Measurements from ENCODE around the gene TP53I11. TPM values are rescaled to one million over a fixed set of nuclear protein-coding genes. Genes with fewer than 3 reads are reported as not detected.
A peak's percentile ranks its signal among the peaks of the same experiment; 100 is the strongest.

The TP53I11 gene
- total RNA-seq, 1 donor from 2014 or later: 149 TPM

GRCh38 chr11:44926036-44926435, 24.6 kb downstream of the TP53I11 start:
- Mint-ChIP-seq H3K27ac (ENCODE audit: unreplicated experiment) (peak overlapping the region; percentile 87), H3K36me3 (ENCODE audit: low read depth, unreplicated experiment) (peaks cover 33% of the 10 kb centered on the region), H3K27me3 (ENCODE audit: unreplicated experiment) (peaks cover 72% of the 10 kb centered on the region), H3K4me1 (ENCODE audit: unreplicated experiment) (peaks cover 19% of the 10 kb centered on the region), H3K9me3 (ENCODE audit: unreplicated experiment) (no peaks in the 10 kb centered on the region), H3K4me3 (ENCODE audit: unreplicated experiment) (peak overlapping the region; percentile 73)
- TF ChIP-seq CTCF (IDR thresholded peaks at IDR 0.05; ENCODE audit: unreplicated experiment): no peak
- DNase-seq (ENCODE audit: low spot score): no peak

- Mint-ChIP-seq H3K27ac (ENCODE audit: unreplicated experiment) (no peak overlapping the region), H3K27me3 (ENCODE audit: unreplicated experiment) (peaks cover 66% of the 10 kb centered on the region), H3K4me3 (ENCODE audit: unreplicated experiment) (no peak overlapping the region), H3K4me1 (ENCODE audit: unreplicated experiment) (peaks cover 14% of the 10 kb centered on the region), H3K9me3 (ENCODE audit: unreplicated experiment) (no peaks in the 10 kb centered on the region), H3K36me3 (ENCODE audit: low read depth, unreplicated experiment) (peaks cover 38% of the 10 kb centered on the region)
- TF ChIP-seq CTCF (IDR thresholded peaks at IDR 0.05; ENCODE audit: unreplicated experiment): no peak
- DNase-seq (ENCODE audit: low spot score): no peak
Measured at GRCh38 chr11:44923806-44924205, 26.9 kb downstream of the TP53I11 start.

- peaks cover 39% of the 10 kb centered on the region for H3K36me3 Mint-ChIP-seq (ENCODE audit: low read depth, unreplicated experiment)
- peak overlapping the region; percentile 57 for H3K27ac Mint-ChIP-seq (ENCODE audit: unreplicated experiment)
- no peak overlapping the region for H3K4me3 Mint-ChIP-seq (ENCODE audit: unreplicated experiment)
- DNase-seq (ENCODE audit: low spot score): no peak
- peaks cover 65% of the 10 kb centered on the region for H3K27me3 Mint-ChIP-seq (ENCODE audit: unreplicated experiment)
- no peaks in the 10 kb centered on the region for H3K9me3 Mint-ChIP-seq (ENCODE audit: unreplicated experiment)
- H3K4me1 Mint-ChIP-seq (ENCODE audit: unreplicated experiment): peaks cover 14% of the 10 kb centered on the region
- no peak for TF ChIP-seq CTCF (IDR thresholded peaks at IDR 0.05; ENCODE audit: unreplicated experiment)
Measured at GRCh38 chr11:44923115-44923514, 27.6 kb downstream of the TP53I11 start.

GRCh38 chr11:44920451-44920850, 30.2 kb downstream of the TP53I11 start:
- H3K4me3 Mint-ChIP-seq (ENCODE audit: unreplicated experiment): peak overlapping the region; percentile 56
- no peak for DNase-seq (ENCODE audit: low spot score)
- H3K9me3 Mint-ChIP-seq (ENCODE audit: unreplicated experiment): no peaks in the 10 kb centered on the region
- no peak for TF ChIP-seq CTCF (IDR thresholded peaks at IDR 0.05; ENCODE audit: unreplicated experiment)
- peaks cover 47% of the 10 kb centered on the region for H3K36me3 Mint-ChIP-seq (ENCODE audit: low read depth, unreplicated experiment)
- H3K27ac Mint-ChIP-seq (ENCODE audit: unreplicated experiment): peak overlapping the region; percentile 18
- H3K4me1 Mint-ChIP-seq (ENCODE audit: unreplicated experiment): peaks cover 15% of the 10 kb centered on the region
- H3K27me3 Mint-ChIP-seq (ENCODE audit: unreplicated experiment): peaks cover 69% of the 10 kb centered on the region

GRCh38 chr11:44917741-44918140, 32.9 kb downstream of the TP53I11 start:
- H3K9me3 Mint-ChIP-seq (ENCODE audit: unreplicated experiment): no peaks in the 10 kb centered on the region
- H3K4me1 Mint-ChIP-seq (ENCODE audit: unreplicated experiment): peaks cover 14% of the 10 kb centered on the region
- peaks cover 59% of the 10 kb centered on the region for H3K27me3 Mint-ChIP-seq (ENCODE audit: unreplicated experiment)
- peaks cover 60% of the 10 kb centered on the region for H3K36me3 Mint-ChIP-seq (ENCODE audit: low read depth, unreplicated experiment)
- H3K4me3 Mint-ChIP-seq (ENCODE audit: unreplicated experiment): peak overlapping the region; percentile 56
- H3K27ac Mint-ChIP-seq (ENCODE audit: unreplicated experiment): no peak overlapping the region
- no peak for DNase-seq (ENCODE audit: low spot score)
- no peak for TF ChIP-seq CTCF (IDR thresholded peaks at IDR 0.05; ENCODE audit: unreplicated experiment)
